HL-60 (cell line): ENCODE results near the gene SLC24A3.

Experiments
- GABPA ChIP-seq: IDR thresholded peaks from 2 replicates; pipeline ENCODE4 v1.6.1; 2012; ENCODE audit warnings: low read depth
- POLR2AphosphoS5 ChIP-seq: IDR thresholded peaks from 2 replicates; pipeline ENCODE4 v1.6.1; 2012; ENCODE audit warnings: low read depth
- SPI1 ChIP-seq: IDR thresholded peaks from 2 replicates; pipeline ENCODE4 v1.6.1; 2012; ENCODE audit warnings: low read depth, mild to moderate bottlenecking, borderline replicate concordance
- TF ChIP-seq, protein P1 (sequence below): IDR thresholded peaks from one replicate; pipeline ENCODE4 v1.5.1; 2011; ENCODE audit warnings: low read length, control low read depth, inconsistent platforms; ENCODE audit not compliant: insufficient read depth
- TF ChIP-seq, protein P2 (sequence below): IDR thresholded peaks from 2 replicates; pipeline ENCODE4 v1.6.1; 2012; ENCODE audit warnings: low read depth; ENCODE audit not compliant: insufficient replicate concordance

- TF ChIP-seq, protein P1, sequence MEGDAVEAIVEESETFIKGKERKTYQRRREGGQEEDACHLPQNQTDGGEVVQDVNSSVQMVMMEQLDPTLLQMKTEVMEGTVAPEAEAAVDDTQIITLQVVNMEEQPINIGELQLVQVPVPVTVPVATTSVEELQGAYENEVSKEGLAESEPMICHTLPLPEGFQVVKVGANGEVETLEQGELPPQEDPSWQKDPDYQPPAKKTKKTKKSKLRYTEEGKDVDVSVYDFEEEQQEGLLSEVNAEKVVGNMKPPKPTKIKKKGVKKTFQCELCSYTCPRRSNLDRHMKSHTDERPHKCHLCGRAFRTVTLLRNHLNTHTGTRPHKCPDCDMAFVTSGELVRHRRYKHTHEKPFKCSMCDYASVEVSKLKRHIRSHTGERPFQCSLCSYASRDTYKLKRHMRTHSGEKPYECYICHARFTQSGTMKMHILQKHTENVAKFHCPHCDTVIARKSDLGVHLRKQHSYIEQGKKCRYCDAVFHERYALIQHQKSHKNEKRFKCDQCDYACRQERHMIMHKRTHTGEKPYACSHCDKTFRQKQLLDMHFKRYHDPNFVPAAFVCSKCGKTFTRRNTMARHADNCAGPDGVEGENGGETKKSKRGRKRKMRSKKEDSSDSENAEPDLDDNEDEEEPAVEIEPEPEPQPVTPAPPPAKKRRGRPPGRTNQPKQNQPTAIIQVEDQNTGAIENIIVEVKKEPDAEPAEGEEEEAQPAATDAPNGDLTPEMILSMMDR: no peak
- TF ChIP-seq, protein P2, sequence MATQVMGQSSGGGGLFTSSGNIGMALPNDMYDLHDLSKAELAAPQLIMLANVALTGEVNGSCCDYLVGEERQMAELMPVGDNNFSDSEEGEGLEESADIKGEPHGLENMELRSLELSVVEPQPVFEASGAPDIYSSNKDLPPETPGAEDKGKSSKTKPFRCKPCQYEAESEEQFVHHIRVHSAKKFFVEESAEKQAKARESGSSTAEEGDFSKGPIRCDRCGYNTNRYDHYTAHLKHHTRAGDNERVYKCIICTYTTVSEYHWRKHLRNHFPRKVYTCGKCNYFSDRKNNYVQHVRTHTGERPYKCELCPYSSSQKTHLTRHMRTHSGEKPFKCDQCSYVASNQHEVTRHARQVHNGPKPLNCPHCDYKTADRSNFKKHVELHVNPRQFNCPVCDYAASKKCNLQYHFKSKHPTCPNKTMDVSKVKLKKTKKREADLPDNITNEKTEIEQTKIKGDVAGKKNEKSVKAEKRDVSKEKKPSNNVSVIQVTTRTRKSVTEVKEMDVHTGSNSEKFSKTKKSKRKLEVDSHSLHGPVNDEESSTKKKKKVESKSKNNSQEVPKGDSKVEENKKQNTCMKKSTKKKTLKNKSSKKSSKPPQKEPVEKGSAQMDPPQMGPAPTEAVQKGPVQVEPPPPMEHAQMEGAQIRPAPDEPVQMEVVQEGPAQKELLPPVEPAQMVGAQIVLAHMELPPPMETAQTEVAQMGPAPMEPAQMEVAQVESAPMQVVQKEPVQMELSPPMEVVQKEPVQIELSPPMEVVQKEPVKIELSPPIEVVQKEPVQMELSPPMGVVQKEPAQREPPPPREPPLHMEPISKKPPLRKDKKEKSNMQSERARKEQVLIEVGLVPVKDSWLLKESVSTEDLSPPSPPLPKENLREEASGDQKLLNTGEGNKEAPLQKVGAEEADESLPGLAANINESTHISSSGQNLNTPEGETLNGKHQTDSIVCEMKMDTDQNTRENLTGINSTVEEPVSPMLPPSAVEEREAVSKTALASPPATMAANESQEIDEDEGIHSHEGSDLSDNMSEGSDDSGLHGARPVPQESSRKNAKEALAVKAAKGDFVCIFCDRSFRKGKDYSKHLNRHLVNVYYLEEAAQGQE: no peak
- TF ChIP-seq POLR2AphosphoS5 (no peak), GABPA (no peak), SPI1 (no peak)
Measured at GRCh38 chr20:19435316-19435715, 222.9 kb downstream of the SLC24A3 start.
